HG03521 (cell line): ENCODE data around the gene IL17RA.

Experiments
- ATAC-seq: cut with Tn5 transposase; IDR thresholded peaks from one replicate; pipeline ENCODE4 v1.9.1; 2021; ENCODE audit warnings: mild to moderate bottlenecking, moderate library complexity; ENCODE audit not compliant: unreplicated experiment

Gene IL17RA, protein sequence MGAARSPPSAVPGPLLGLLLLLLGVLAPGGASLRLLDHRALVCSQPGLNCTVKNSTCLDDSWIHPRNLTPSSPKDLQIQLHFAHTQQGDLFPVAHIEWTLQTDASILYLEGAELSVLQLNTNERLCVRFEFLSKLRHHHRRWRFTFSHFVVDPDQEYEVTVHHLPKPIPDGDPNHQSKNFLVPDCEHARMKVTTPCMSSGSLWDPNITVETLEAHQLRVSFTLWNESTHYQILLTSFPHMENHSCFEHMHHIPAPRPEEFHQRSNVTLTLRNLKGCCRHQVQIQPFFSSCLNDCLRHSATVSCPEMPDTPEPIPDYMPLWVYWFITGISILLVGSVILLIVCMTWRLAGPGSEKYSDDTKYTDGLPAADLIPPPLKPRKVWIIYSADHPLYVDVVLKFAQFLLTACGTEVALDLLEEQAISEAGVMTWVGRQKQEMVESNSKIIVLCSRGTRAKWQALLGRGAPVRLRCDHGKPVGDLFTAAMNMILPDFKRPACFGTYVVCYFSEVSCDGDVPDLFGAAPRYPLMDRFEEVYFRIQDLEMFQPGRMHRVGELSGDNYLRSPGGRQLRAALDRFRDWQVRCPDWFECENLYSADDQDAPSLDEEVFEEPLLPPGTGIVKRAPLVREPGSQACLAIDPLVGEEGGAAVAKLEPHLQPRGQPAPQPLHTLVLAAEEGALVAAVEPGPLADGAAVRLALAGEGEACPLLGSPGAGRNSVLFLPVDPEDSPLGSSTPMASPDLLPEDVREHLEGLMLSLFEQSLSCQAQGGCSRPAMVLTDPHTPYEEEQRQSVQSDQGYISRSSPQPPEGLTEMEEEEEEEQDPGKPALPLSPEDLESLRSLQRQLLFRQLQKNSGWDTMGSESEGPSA

DNA sequence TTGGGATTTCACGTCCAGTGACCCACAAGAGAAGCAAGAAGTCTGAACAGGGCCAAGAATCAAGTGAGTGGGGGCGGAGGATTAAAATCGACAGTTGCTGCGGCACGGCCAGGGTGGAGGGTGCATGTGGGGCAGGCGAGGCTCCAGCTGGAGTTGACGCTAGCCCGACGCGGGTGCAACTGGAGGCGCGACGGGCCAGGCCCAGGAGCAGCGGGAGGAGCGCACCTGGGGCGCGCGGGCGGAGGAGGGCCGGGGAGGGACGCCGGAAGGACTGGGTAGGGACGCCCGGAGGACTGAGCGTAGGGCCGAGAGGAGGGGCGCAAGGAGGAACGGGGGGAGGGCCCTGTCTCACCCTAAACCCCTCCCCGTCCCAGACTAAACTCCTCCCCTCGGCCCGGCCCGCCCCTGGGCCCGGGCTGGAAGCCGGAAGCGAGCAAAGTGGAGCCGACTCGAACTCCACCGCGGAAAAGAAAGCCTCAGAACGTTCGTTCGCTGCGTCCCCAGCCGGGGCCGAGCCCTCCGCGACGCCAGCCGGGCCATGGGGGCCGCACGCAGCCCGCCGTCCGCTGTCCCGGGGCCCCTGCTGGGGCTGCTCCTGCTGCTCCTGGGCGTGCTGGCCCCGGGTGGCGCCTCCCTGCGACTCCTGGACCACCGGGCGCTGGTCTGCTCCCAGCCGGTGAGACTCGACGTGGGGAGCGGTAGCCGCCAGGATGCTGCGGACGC, at the start of gene IL17RA:
IL17RA (plus strand) TSS at position 447 of the 723 bp plus-strand sequence; CDS start at position 539, 92 bp downstream.
- ATAC-seq = peak; percentile 93

DNA sequence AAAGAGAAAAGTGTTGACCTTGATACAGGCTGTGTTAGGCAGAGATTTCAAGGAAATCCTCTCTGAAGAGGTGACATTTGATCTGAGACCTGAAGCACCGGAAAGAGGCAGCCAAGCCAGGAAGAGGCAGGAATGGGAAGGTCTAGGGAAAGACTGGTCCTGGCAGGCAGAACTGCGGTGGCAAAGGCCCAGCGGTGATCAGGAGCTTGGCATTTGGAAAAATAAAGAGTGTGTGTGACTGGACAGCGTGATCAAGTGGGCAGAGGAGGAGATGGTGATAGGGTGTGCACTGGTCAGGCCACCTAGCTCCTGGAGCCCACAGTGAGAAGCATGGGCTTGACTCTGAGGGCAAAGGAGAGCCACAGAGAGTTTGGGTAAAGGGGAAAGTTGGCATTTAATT, 49.6 kb upstream of the IL17RA start:
- no peak for ATAC-seq

DNA sequence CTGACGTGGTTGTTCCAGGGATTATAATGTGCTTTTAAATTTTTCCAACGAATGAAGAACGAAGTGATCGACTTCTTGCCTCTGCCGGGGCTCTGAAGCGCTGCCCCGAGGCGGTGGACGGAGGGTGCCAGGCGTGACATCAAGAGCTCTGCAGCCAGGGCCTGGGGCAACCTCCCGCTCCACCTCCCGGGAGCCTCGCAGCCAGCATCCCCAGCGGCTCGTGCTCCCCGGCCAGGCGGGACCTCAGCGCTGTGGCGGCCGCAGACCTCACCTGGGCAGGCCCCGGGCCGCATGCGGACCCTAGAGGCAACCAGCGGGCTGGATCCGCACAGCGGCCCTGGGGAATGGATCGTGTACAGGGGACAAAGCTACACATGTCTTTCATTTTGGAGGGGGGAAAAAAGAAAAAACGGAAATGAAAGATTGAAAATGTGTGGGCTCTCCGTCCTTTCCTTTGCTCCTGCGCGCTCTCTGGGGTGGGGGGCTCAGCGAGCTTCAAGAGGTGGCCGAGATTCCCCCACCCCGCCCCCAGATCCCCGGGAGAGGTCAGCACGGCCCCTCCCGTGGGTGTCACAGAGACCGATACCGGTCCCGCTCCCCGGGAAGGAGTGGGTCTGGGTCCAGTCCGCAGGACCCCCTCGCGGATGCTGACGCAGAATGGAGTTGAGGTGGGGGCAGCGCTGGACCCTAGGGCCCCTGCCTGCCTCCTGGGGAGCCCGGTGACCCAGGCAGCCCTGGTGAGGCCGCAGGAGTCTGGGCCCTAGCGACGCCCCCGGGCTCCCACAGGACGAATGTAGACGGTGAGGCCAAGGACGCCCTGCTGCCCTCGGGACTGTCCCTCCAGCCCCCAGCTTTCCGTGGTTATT, 48.6 kb upstream of the IL17RA start:
- peak; percentile 37 for ATAC-seq

DNA sequence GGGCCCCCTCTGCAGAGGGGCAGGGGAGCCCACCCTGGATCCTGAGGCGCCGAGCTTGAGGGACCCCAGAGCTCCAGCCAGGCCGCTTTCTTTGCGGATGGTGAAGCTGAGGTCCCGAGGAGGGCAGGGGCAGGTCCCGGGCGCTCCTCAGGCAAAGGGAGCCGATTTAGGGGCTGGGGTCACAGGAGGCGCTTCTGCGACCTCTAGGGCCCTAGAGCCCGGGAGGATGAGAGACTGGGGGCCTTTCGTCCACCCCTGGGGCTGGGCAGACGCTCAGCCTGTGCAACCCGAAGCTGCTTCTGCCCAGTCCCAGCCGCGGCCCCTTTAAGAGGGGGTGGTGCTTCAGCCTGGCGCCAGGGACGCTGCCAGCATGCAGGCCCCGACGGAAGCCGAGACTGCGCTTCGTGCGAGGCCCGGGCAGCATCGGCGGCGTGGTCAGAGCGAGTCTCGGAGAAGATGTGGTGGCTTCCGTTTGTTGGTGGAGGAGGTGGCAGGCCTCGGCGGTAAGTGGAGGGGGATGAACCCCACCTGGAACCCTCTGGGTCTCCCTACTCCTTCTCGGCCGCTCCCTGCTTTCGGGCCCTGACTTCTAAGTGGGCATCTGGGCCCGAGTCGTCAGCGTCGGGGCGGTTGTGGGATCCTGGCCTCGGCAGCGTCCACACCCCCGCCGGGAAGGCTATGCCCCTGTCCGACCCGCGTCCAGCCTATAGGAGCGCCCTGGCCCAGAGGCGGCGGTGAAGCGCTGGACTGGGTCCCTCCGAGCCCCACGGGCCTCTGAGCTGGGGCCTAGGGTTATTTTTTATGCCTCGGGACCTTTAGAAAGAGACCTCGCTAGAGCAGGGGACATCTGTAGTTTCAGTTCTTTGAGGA, 47.7 kb upstream of the IL17RA start:
- peak; percentile 71 for ATAC-seq

DNA sequence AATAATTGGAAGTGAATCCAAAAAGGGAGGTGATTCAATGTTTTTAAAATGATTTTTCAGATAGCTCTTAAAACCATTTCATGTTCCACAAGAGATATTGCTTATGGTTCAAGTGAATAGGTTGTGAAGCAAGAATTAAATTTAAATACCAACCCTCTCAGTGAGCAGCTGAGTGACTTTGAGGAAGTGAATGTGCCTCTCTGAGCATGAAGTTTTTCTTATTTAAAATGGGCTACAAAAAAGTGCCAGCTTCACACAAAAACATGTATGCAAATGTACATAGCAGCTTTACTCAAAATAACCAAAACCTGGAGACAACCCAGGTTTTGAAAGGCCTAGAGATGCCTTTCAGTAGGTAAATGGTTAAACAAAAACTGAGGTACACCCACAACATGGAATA, 41.3 kb upstream of the IL17RA start:
- no peak for ATAC-seq

DNA sequence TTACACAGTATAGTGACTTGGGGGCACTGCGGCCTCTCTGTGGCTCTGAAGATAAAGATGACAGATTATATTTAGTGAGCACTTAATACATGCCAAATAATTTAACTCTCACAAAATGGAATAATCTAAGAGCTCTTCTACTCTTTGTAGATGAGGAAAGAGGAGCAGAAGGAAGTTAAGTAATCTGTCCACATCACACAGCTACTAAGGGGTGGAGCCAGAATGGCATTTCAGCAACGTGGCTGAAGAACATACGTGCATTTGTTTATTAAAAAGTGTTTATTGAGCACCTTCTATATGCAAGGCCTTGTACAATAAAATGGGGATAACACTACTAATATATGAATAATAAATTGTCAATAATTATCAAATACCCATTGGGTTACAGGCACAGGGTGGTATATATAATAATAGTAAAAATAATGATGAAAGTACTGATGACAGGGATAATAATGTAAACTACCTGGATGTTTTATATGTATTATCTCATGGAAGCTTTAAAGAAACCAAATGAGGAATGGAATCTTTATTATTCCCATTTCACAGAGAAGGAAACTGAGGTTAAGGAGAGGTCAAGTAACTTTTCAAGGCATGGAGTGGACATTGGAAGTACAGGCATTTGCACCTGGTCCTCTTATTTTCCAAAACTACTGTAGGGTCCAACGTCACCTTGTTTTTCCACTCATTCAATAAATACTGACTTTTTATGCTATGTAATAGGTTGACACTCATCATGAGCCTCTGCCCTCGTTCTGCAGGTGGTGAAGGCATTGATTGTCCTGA, 38.0 kb upstream of the IL17RA start:
- ATAC-seq = no peak

DNA sequence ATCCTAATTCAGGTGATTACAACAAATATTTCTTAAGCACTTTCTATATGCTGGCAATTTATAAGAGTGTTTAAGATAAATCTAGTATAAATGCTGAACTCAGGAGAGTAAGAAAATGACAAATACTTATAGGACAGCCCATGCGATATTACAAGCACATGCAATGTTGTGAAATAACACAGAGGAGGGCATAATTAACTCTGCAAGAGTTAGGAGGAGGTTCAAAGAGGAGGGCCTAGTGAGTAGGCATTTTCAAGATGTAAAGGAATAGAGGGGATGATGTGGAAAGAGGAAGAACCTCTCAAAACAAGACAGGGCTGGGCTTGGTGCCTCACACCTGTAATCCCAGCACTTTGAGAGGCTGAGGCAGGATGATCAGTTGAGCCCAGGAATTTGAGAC, 37.1 kb upstream of the IL17RA start:
- no peak for ATAC-seq

DNA sequence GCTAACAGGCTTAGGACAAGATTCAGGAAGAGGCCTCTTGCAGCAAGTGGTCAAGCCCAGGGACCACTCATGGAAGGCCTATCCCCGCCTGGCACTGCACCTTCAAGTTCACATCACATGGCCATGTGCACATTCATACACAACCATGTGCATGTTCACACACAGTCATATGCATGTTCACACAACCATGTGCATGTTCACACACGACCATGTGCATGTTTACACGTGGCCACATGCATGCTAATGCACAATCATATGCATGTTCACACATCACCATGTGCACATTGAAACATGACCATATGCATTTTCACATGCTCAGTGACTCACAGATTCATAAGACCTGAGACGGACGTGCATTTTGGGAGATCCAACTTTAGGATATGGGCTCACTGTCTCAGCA, 28.7 kb upstream of the IL17RA start:
- ATAC-seq = no peak

DNA sequence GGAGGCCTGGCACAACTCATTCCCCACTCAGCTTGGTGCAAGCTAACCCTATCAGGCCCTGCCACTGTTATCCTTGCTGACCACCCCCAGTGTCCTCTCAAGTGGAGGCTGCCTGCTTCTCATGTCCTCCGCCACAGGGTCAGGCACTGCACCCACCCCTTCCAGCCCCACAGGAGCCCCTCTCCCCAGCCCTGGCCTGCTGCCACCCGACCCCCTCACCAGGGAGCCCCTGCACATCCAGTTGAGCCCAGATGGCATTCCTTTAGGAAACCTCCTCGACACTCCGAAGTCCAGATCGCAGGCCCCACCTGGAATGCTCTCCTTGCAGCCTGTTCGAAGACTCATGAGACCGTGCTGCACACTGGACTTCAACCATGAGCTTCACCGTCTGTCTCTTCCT, 28.0 kb upstream of the IL17RA start:
- ATAC-seq = no peak

DNA sequence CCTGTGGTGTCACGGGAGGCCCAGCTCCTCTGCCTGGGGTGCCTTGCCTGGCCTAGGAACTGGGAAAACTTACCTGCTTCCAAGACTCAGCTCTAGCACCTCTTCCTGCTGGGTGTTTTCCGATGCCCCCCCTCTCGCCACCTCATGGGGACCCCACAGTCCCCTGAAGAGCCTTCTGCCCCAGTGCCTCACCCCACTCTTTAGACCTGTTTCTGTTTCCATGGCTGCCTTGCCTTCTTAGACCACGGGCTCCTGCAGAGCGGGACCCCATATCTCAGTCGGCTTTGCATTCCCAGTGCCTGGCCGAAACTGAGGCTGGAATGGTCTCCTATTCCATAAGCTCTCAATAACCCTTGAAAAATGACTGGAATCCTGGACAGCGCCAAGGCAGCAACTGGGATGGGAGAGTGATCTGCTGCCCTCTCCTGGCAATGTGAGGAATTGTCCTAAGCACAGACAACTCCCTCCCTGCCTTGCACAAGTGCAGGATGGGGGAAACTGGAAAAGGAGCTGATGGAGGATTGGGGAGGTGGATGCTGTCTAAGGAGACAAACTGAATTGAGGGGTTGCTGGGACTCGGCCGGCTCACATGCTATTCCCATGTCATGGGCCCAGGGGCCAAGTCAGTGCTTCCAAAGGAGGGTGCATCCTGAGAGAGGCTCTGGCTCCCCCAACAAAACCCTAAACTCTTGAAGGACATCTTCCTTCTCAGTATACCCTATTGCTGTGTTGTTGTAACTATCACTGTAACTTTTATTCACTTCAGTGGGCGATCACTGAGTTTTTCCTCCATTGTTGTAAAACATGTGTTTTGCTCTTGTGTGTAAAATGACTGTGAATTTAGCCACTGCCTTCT, 26.6 kb upstream of the IL17RA start:
- no peak for ATAC-seq

DNA sequence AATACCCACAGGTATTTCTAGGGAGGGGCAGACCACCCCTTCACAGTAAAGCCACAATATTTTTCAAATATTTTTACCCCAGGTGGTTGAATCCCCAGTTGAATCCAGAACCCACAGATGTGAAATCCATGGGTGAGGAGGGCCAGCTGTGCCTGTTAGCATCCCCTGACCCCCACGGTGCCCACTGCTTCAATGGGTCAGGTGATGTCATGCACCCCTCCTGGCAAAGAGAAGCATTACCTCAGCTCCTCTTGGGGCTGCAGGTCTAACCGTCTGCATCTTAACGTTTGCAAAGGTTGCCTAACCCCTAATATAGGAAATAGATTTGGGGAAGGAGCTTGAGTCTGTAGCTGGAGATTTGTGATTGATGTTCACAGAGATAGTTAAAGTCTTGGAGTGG, 24.7 kb upstream of the IL17RA start:
- ATAC-seq = no peak

DNA sequence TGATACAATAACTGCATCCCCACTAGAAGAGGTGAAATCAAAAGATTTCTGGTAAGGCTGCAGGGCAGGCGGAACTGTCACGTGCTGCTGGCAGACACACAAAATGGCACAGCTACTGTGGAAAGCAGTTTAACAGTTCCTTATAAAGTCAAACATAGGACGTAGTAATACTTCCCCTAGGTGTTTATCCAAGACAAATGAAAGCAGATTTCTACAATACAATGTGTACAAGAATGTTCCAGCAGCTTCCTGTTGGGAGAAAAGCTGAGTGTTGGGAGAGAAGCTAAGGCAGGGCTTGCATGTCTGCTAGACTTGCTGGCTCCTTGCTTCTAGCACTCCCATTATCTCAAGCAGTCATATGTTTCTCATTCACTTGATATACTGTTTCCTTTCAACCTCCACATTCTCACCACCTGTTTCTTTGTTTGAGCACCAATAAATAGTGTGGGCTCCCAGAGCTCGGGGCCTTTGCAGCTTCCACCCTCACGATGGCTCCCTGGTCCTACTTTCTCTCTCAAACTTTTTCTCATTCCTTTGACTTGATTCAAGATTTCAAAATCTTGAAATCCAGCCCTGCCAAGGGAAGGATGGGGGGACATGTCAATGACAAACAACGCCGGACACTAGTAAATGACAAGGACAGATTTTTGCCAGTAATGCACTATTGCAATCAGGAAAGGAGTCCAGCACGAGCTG, 21.2 kb upstream of the IL17RA start:
- no peak for ATAC-seq

DNA sequence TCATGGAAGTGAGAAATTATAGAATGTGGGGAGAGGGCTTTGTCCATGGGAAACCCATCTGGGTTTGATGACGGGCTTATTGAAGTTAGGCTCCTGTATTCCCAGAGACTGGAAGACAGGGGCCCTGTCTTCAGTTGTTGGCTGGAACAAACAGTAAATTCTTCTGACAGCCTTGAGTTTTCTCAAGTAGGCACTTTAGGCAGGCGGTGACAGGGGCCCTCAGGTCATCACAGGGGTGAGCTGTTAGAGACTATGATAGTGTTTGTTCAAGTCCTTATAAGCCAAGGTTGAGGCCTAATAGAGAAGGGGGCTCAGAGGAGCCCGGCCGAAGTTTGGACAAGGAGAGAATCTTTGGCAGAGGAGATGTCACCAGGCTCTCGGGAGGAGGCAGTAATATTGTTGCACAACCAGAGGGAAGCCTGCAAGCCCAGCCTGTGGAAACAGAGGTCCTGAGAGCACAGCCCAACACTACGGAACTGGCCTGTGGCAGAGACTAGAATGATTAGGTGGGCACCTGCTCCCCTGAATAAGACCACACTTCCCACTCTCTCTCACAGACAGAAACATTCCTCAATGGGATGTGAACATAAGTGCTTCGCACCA, 20.2 kb upstream of the IL17RA start:
- ATAC-seq = no peak

DNA sequence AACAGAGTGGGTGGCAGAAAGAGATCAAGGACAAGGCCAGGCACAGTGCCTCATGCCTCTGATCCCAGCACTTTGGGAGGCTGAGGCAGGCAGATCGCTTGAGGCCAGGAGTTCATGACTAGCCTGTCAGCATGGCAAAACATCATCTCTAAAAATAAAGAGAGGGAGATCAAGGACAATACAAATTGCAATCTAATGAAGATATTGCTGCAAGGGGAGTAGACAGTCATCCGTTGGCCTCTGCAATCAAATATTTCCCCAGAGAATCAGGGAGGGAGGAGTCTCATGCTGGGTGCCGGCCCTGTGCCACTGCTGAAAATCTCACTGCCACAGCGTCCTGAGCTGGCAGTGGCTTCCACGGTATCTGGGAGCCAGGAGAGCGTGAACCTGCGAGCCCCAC, 19.4 kb upstream of the IL17RA start:
- no peak for ATAC-seq

DNA sequence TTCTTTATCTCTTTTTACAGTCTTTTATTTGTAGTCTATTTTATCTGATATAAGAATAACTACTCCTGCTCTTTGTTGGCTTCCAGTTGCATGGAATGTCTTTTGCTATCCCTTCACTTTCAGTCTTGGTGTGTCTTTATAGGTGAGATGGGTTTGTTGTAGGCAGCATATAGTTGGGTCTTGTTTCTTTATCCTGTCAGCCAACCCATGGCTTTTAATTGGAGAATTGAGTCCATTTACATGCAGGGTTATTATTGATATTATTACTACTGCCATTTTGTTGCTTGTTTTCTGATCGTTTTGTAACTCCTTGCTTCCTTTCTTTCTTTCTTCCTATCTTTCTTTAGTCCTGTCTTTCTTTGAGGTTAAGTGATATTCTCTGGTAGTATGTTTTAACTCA, 11.9 kb upstream of the IL17RA start:
- no peak for ATAC-seq

DNA sequence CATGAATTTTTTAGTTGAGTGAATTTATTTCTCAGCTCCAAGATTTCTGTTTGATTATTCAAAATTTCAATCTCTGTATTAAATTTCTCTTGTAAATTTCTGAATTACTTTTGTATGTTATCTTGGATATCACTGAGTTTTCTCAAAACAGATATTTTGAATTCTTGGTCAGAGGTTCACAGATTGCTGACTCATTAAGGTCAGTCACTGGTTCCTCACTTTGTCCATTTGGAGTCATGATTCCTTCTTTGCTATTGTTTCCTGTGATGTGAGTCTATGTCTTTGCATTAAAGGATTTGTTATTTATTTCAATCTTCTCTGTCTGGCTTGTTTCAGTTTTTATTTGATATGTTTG, 10.2 kb upstream of the IL17RA start:
- ATAC-seq = no peak

DNA sequence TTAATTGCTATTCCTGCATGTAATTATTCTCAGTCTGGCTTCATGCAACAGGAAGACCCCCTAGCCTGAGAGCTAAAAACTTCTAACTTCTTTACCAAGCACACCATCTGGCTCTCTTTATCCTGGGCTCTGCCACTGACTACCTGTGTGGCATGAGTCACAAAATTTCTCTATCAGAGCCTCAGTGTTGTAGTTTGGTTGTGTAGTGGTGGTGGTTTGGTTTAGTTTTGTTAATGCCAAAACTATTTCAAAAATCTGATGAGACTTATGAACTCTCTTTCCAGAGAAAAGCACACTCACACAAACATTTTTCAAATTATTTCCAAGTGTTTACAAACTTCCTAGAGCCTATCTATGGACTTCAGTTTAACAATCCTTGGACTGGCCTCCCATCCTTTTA, 7.5 kb upstream of the IL17RA start:
- ATAC-seq = no peak
